Spinal cord (tissue), 10 donors: Measurements from ENCODE around the gene PSAT1. TPM values are rescaled to one million over a fixed set of nuclear protein-coding genes. Genes with fewer than 3 reads are reported as not detected.

Experiments used
- DNase-seq, 6 donors: peaks; one replicate each; pipeline versions ENCODE4 v3.0.0 to v3.0.0-alpha.2; 2013 to 2015; ENCODE audit warnings: low spot score in 6 of 6, low read depth in 4 of 6
- H3K27ac ChIP-seq: one replicate; pipeline ENCODE4 v1.5.1; 2013; ENCODE audit warnings: low read depth, low read length, control low read depth
- H3K27me3 ChIP-seq: one replicate; pipeline ENCODE4 v1.6.1; 2013; ENCODE audit warnings: low read length; ENCODE audit not compliant: control insufficient read depth, insufficient read depth
- H3K36me3 ChIP-seq: one replicate; pipeline ENCODE4 v1.6.1; 2013; ENCODE audit warnings: low read length; ENCODE audit not compliant: control insufficient read depth, insufficient read depth
- H3K4me1 ChIP-seq: one replicate; pipeline ENCODE4 v1.6.1; 2013; ENCODE audit warnings: low read length; ENCODE audit not compliant: control insufficient read depth, insufficient read depth
- H3K4me3 ChIP-seq: one replicate; pipeline ENCODE4 v1.5.1; 2013; ENCODE audit warnings: low read depth, low read length, control low read depth
- H3K9me3 ChIP-seq: one replicate; pipeline ENCODE4 v1.6.1; 2013; ENCODE audit warnings: low read length; ENCODE audit not compliant: control insufficient read depth, insufficient read depth
- WGBS: methylation state at CpG from one replicate; pipeline ENCODE4 v1.1.5; 2013; ENCODE audit warnings: missing lambda C conversion rate; ENCODE audit not compliant: insufficient coverage; 5-methylcytosine and 5-hydroxymethylcytosine counted together
- long read RNA-seq, 4 donors: transcript quantifications; one replicate each; lab custom pipeline, GENCODE V29; 2026
- polyA plus RNA-seq, 2 donors: library from polyadenylated mRNA; unstranded; fragments of 120-200 nt; gene quantifications; one replicate each; pipeline ENCODE4 v1.2.1, GENCODE V29; 2013; ENCODE audit not compliant: insufficient read length in 2 of 2
- total RNA-seq, 2 donors: library from RNA; depleted of rRNA in 1 of 2; stranded (reverse); fragments of 120-200 nt in 1 of 2; fragments of >200 nt in 1 of 2; gene quantifications; one replicate each; pipeline versions ENCODE4 v1.2.3 to v1.2.4, GENCODE V29; 2013 to 2014
- donor health status: healthy.

The PSAT1 gene
- total RNA-seq = 100 to 1,000 TPM in 1 of 2 donors, 10 to 100 TPM in 1; 86.7 to 134 TPM
- 100 to 1,000 TPM; 226 to 328 TPM for polyA plus RNA-seq
- long read RNA-seq, donor 1, transcript PSAT1-202 (9 exons, 2,188 nt) = major isoform, 84 of 214 reads
- long read RNA-seq, donor 1, transcript PSAT1-201 (8 exons, 1,411 nt) = minor isoform, 6 of 214 reads
- long read RNA-seq, donor 1, partial matches to known transcripts = 124 of 214 reads
- long read RNA-seq, donor 1, other reads (novel, unspliced or antisense) = 0 of 214 reads
- long read RNA-seq, donor 2, transcript PSAT1-202 (9 exons, 2,188 nt) = major isoform, 69 of 91 reads
- long read RNA-seq, donor 2, partial matches to known transcripts = 22 of 91 reads
- long read RNA-seq, donor 2, other reads (novel, unspliced or antisense) = 0 of 91 reads
- long read RNA-seq, donor 3, transcript PSAT1-202 (9 exons, 2,188 nt) = major isoform, 44 of 117 reads
- long read RNA-seq, donor 3, partial matches to known transcripts = 69 of 117 reads
- long read RNA-seq, donor 3, other reads (novel, unspliced or antisense) = 0 of 117 reads
- long read RNA-seq, donor 4, transcript PSAT1-202 (9 exons, 2,188 nt) = major isoform, 8 of 8 reads
- long read RNA-seq, donor 4, partial matches to known transcripts = 0 of 8 reads
- long read RNA-seq, donor 4, other reads (novel, unspliced or antisense) = 0 of 8 reads

- Histone ChIP-seq H3K9me3 (no peaks in the 10 kb centered on the region), H3K4me1 (peaks cover 29% of the 10 kb centered on the region), H3K36me3 (peaks cover 6% of the 10 kb centered on the region), H3K27me3 (no peaks in the 10 kb centered on the region), H3K27ac (peak within 1 kb of the TSS; percentile 95), H3K4me3 (peak within 1 kb of the TSS; percentile 93)
- WGBS = under 1% methylated on average over 76 of the region's 76 CpGs
- DNase-seq = peak; percentile 85 to 99 (median 91)
Measured at GRCh38 chr9:78296893-78297671, at the start of gene PSAT1. Gene PSAT1 (plus strand): TSS chr9:78297125. CDS start chr9:78297211, 86 bp downstream.

DNA sequence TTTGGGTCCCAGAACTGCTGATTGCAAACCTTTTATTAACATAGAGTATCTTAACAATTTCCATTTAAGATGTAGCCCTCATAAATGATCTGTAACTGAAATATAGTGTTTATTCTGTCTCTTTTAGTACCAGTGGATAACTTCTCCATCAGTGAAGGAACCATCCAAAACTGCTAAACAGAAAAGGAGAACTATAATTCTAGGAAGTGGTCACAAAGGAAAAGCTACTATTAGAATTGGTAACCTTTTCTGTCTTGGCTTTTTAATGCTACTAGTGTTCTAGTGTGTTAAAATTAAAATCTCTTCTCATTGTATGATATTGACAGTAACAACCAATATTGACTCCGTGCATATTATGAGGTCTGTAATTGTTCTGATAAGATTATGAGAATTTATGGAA, 48.3 kb upstream of the PSAT1 start:
- DNase-seq = no peak
- no CpG with 5 or more reads among the region's 1 CpG for WGBS
- H3K4me1 ChIP-seq = no peaks in the 10 kb centered on the region
- H3K27ac ChIP-seq = no peak overlapping the region
- H3K4me3 ChIP-seq = no peak overlapping the region
- peaks cover 11% of the 10 kb centered on the region for H3K36me3 ChIP-seq
- no peaks in the 10 kb centered on the region for H3K27me3 ChIP-seq
- H3K9me3 ChIP-seq = no peaks in the 10 kb centered on the region

DNA sequence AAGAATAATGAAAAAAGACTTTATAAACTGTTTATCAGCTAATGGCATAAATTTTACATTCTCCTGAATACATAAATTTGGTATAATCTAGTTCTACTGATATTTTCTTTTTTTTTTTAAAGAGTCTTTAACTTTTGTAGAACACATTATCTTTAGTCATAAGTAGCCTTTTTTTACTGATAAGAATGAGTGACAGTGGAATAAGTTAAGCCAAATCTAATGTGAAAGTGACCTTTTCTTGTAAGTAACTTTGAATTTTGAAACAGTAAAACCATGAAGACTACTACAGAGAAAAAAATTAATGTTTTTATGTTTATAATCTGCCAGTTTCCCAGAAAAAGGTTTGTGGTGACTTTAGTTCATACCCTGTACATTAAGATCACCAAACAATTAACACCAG, 47.4 kb upstream of the PSAT1 start:
- DNase-seq = no peak
- Histone ChIP-seq H3K27ac (no peak overlapping the region), H3K4me3 (no peak overlapping the region), H3K27me3 (no peaks in the 10 kb centered on the region), H3K9me3 (no peaks in the 10 kb centered on the region), H3K36me3 (peaks cover 6% of the 10 kb centered on the region), H3K4me1 (no peaks in the 10 kb centered on the region)

GRCh38 chr9:78252616-78253015, 44.3 kb upstream of the PSAT1 start:
- Histone ChIP-seq H3K4me3 (no peak overlapping the region), H3K36me3 (peaks cover 4% of the 10 kb centered on the region), H3K4me1 (no peaks in the 10 kb centered on the region), H3K9me3 (no peaks in the 10 kb centered on the region), H3K27me3 (no peaks in the 10 kb centered on the region), H3K27ac (no peak overlapping the region)
- no peak for DNase-seq
- WGBS = no CpG with 5 or more reads among the region's 1 CpG

DNA sequence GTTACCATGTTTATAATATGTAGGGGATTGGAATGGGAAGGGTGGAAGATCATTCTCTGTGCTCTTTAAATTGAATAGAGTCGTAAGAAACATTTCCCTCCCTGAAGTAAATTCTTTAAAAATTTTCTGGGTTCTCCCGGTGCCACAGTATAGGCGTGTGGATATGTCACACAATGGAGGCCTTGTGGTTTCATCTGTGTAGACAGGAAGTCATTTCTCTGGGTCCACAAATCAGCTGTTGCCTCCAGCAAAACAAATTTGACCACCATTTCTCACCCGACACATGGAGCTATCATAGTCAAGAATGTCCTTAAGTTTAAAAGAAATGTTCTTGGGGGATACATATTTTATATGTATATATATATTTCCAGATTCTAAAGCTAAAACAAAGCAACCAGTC, 43.6 kb upstream of the PSAT1 start:
- no peaks in the 10 kb centered on the region for H3K4me1 ChIP-seq
- no peaks in the 10 kb centered on the region for H3K27me3 ChIP-seq
- 50% methylated on average over 2 of the region's 4 CpGs for WGBS
- no peaks in the 10 kb centered on the region for H3K9me3 ChIP-seq
- H3K4me3 ChIP-seq = no peak overlapping the region
- H3K36me3 ChIP-seq = peaks cover 4% of the 10 kb centered on the region
- H3K27ac ChIP-seq = no peak overlapping the region
- DNase-seq = no peak

- peak in 3 of 6 donors; percentile 39 to 83 (median 69) for DNase-seq
- WGBS = no CpG with 5 or more reads among the region's 2 CpGs
- no peaks in the 10 kb centered on the region for H3K9me3 ChIP-seq
- no peaks in the 10 kb centered on the region for H3K27me3 ChIP-seq
- H3K27ac ChIP-seq = no peak overlapping the region
- peaks cover 7% of the 10 kb centered on the region for H3K36me3 ChIP-seq
- no peak overlapping the region for H3K4me3 ChIP-seq
- no peaks in the 10 kb centered on the region for H3K4me1 ChIP-seq
Measured at GRCh38 chr9:78261403-78262001, 35.4 kb upstream of the PSAT1 start.

DNA sequence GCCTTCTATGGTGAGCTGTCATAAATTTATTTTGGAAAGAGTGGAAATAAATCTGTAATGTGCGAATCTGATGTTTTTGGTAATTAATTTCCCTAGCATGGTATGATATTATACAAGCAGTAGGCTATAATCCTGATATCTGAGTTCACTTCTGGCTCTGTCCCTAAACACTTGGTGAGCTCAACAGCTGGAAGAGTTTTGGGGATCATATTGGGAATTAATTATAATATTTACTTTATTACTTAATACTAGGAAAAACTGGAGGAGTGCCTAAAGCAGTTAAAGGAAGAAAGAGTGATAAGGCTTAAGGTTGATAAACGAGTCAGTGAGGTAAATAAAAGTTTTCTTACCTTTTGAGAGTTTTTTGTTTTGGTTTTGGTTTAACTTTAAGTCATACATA, 34.3 kb upstream of the PSAT1 start:
- H3K36me3 ChIP-seq = peaks cover 8% of the 10 kb centered on the region
- H3K4me3 ChIP-seq = no peak overlapping the region
- H3K27ac ChIP-seq = no peak overlapping the region
- no peaks in the 10 kb centered on the region for H3K9me3 ChIP-seq
- H3K4me1 ChIP-seq = no peaks in the 10 kb centered on the region
- DNase-seq = no peak
- WGBS = no CpG with 5 or more reads among the region's 2 CpGs
- H3K27me3 ChIP-seq = no peaks in the 10 kb centered on the region

- Histone ChIP-seq H3K36me3 (peaks cover 21% of the 10 kb centered on the region), H3K9me3 (no peaks in the 10 kb centered on the region), H3K27ac (no peak overlapping the region), H3K27me3 (no peaks in the 10 kb centered on the region), H3K4me3 (no peak overlapping the region), H3K4me1 (no peaks in the 10 kb centered on the region)
- no peak for DNase-seq
- 91% methylated on average over 3 of the region's 4 CpGs for WGBS
Measured at GRCh38 chr9:78267889-78268288, 29.0 kb upstream of the PSAT1 start.

DNA sequence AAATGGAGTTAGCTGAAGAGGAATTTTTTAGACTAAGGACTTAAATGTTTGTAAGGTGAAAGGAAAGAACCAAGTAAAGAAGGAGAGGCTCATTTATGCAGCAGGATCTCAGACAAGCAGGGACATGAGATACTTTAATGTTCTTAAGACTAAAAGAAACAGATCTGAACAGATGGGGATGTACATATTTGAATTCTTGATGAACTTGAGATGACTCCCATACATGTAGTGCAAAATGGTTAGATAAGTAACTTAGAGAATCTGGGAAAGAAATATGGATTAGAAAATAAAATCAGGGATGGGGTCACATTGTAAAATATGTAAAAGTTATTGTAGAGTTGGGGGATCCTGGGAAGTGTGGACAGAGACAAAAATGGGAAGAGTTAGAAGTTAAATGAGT, 27.1 kb upstream of the PSAT1 start:
- Histone ChIP-seq H3K27ac (no peak overlapping the region), H3K4me1 (no peaks in the 10 kb centered on the region), H3K27me3 (no peaks in the 10 kb centered on the region), H3K36me3 (peaks cover 25% of the 10 kb centered on the region), H3K4me3 (no peak overlapping the region), H3K9me3 (no peaks in the 10 kb centered on the region)
- peak in 1 of 6 donors; percentile 13 for DNase-seq
